ENCODE measurements around the gene EXOC3L2.

The EXOC3L2 gene

GRCh38 chr19:45267296-45267695 lies 22.1 kb upstream of the EXOC3L2 start:
- DNase-seq (ENCODE audit: extremely low read depth, low read depth) = no peak
- TF ChIP-seq, protein P1, sequence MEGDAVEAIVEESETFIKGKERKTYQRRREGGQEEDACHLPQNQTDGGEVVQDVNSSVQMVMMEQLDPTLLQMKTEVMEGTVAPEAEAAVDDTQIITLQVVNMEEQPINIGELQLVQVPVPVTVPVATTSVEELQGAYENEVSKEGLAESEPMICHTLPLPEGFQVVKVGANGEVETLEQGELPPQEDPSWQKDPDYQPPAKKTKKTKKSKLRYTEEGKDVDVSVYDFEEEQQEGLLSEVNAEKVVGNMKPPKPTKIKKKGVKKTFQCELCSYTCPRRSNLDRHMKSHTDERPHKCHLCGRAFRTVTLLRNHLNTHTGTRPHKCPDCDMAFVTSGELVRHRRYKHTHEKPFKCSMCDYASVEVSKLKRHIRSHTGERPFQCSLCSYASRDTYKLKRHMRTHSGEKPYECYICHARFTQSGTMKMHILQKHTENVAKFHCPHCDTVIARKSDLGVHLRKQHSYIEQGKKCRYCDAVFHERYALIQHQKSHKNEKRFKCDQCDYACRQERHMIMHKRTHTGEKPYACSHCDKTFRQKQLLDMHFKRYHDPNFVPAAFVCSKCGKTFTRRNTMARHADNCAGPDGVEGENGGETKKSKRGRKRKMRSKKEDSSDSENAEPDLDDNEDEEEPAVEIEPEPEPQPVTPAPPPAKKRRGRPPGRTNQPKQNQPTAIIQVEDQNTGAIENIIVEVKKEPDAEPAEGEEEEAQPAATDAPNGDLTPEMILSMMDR (IDR thresholded peaks at IDR 0.05; ENCODE audit: low read depth, low read length) = no peak

DNA sequence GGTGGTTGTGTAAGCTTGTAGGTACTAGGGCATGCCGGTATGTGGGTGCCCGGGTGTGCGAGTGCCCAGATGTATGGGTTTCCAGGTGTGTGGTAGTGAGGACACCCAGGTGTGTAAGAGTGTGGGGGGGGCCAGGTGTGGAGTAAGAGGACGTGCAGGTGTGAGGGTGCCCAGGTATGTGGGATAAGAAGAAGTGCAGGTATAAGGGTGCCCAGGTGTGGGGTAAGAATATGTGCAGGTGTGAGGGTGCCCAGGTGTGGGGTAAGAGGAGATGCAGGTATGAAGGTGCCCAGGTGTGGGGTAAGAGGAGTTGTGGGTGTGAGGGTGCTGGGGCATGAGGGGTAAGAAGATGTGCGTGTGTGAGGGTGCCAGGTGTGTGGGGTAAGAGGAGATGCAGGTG lies 20.2 kb upstream of the EXOC3L2 start:
- TF ChIP-seq, protein P1 (IDR thresholded peaks at IDR 0.05; ENCODE audit: low read depth, low read length) = no peak
- no peak for DNase-seq (ENCODE audit: extremely low read depth, low read depth)

DNA sequence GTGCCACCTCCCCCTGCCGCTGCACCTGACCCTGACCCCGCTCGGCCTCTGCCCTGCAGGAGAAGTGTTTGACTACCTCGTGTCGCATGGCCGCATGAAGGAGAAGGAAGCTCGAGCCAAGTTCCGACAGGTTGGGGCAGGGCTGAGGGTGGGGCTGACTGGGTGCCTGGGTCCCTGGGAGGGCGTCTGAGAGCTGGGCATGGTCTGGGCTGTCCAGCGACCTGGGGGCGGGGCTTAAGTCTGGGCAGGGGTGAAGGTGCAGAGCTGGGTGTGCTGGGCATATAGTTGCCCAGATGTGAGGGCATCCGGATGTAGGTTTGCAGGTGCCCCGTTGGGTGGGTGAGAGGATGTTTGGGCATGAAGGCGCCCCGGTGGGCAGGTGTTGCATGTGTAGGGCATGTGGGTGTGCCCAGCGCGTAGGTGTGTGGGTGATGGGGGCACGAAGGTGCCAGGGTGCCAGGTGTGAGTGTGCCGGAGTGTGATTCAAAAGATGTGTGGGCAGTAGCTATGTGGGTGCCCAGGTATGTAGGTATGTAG lies 19.6 kb upstream of the EXOC3L2 start:
- TF ChIP-seq, protein P1 (IDR thresholded peaks at IDR 0.05; ENCODE audit: low read depth, low read length) = no peak

GRCh38 chr19:45263013-45263412 lies 17.8 kb upstream of the EXOC3L2 start:
- TF ChIP-seq, protein P1 (IDR thresholded peaks at IDR 0.05; ENCODE audit: low read depth, low read length) = no peak

More for the DNA sequence above, 19.6 kb upstream of the EXOC3L2 start:
- DNase-seq (ENCODE audit: extremely low read depth, low read depth) = no peak

GRCh38 chr19:45262570-45262969 lies 17.4 kb upstream of the EXOC3L2 start:
- TF ChIP-seq, protein P1 (IDR thresholded peaks at IDR 0.05; ENCODE audit: low read depth, low read length) = no peak
- DNase-seq (ENCODE audit: extremely low read depth, low read depth) = no peak

More at GRCh38 chr19:45263013-45263412, 17.8 kb upstream of the EXOC3L2 start:
- DNase-seq (ENCODE audit: extremely low read depth, low read depth) = no peak

GRCh38 chr19:45258862-45259261 lies 13.7 kb upstream of the EXOC3L2 start:
- TF ChIP-seq, protein P1 (IDR thresholded peaks at IDR 0.05; ENCODE audit: low read depth, low read length) = no peak

GRCh38 chr19:45256836-45257235 lies 11.6 kb upstream of the EXOC3L2 start:
- no peak for DNase-seq (ENCODE audit: extremely low read depth, low read depth)
- TF ChIP-seq, protein P1 (IDR thresholded peaks at IDR 0.05; ENCODE audit: low read depth, low read length) = no peak

More at GRCh38 chr19:45258862-45259261, 13.7 kb upstream of the EXOC3L2 start:
- DNase-seq (ENCODE audit: extremely low read depth, low read depth) = no peak
